A673 (cell line): ENCODE measurements around the gene LRP1B.

Source experiments
- CTCF ChIP-seq: fragments of 300-800, 200-600 bp; sonication (generic); conservative IDR thresholded peaks from 2 replicates; pipeline ENCODE4 v1.5.1; 2017; ENCODE audit warnings: low read depth, mild to moderate bottlenecking, antibody characterized with exemption, low read length, moderate library complexity, mixed read lengths
- EZH2 ChIP-seq: fragments of 200-600 bp; sonication (generic); IDR thresholded peaks from 2 replicates; pipeline ENCODE4 v1.6.1; 2017; ENCODE audit warnings: borderline replicate concordance, low read depth, mild to moderate bottlenecking, mixed read lengths, antibody characterized with exemption, low read length; ENCODE audit not compliant: poor library complexity, severe bottlenecking

GRCh38 chr2:142008135-142008744 lies 122.6 kb downstream of the LRP1B start:
- TF ChIP-seq CTCF (no peak), EZH2 (no peak)
